H1 (cell line): Measurements from ENCODE around the gene MRPL28. TPM values are rescaled to one million over a fixed set of nuclear protein-coding genes. Genes with fewer than 3 reads are reported as not detected.

Experiments used
- CTCF ChIA-PET: fragments of 300-600 bp; sonication (Branson Sonifier 250); formaldehyde crosslinking; loops from one replicate; lab custom pipeline; 2021; ENCODE audit not compliant: partially characterized antibody; lab: Charles Lee
- POLR2A ChIA-PET: fragments of 300-600 bp; sonication (Branson Sonifier 250); formaldehyde crosslinking; loops from one replicate; lab custom pipeline; 2021; ENCODE audit warnings: inconsistent platforms; ENCODE audit not compliant: partially characterized antibody; lab: Charles Lee
- DNase-seq, 2 experiments: peaks; one replicate each; pipeline versions ENCODE4 v3.0.0 to v3.0.0-alpha.2; 2010 to 2022; ENCODE audit warnings: low spot score in 2 of 2, low read depth in 1 of 2, mixed read lengths in 1 of 2
- FAIRE-seq: peaks from 2 replicates; lab custom pipeline; 2011; peaks lifted over from hg19 to GRCh38; lab: Jason Lieb, UNC
- H2AFZ ChIP-seq: 2 replicates; pipeline ENCODE4 v1.8.1; 2012; ENCODE audit warnings: low read length, inconsistent platforms
- H2AK5ac ChIP-seq: 2 replicates; pipeline ENCODE4 v1.6.1; 2013; ENCODE audit warnings: low read depth, low read length
- H2BK120ac ChIP-seq: replicated peaks from 2 replicates; pipeline ENCODE3; 2013; ENCODE audit warnings: low read depth, low read length, inconsistent platforms
- H2BK12ac ChIP-seq: 2 replicates; pipeline ENCODE4 v1.6.1; 2013; ENCODE audit warnings: low read depth, low read length
- H2BK15ac ChIP-seq: 2 replicates; pipeline ENCODE4 v1.6.1; 2013; ENCODE audit warnings: low read length
- H2BK20ac ChIP-seq: 2 replicates; pipeline ENCODE4 v1.6.1; 2013; ENCODE audit warnings: low read length
- H2BK5ac ChIP-seq: 2 replicates; pipeline ENCODE4 v1.6.1; 2013; ENCODE audit warnings: low read depth, low read length
- H3K14ac ChIP-seq: 2 replicates; pipeline ENCODE4 v1.6.1; 2013; ENCODE audit warnings: inconsistent platforms; ENCODE audit not compliant: insufficient read length
- H3K18ac ChIP-seq: 2 replicates; pipeline ENCODE4 v1.6.1; 2013; ENCODE audit warnings: low read length; ENCODE audit errors: extremely low read depth
- H3K23ac ChIP-seq: 2 replicates; pipeline ENCODE4 v1.6.1; 2013; ENCODE audit warnings: inconsistent platforms; ENCODE audit not compliant: insufficient read length
- H3K23me2 ChIP-seq: 2 replicates; pipeline ENCODE4 v1.6.1; 2013; ENCODE audit warnings: low read depth, low read length
- H3K27ac ChIP-seq: 2 replicates; pipeline ENCODE4 v1.6.1; 2011; ENCODE audit warnings: low read depth, low read length, inconsistent platforms
- H3K27me3 ChIP-seq, 4 experiments: replicated peaks in 1 of 4; 1 replicate in 1 of 4; 2 replicates in 3 of 4; pipeline versions ENCODE4 v1.6.1 to v1.8.1; 2011 to 2013; ENCODE audit warnings: low read length in 3 of 4, mild to moderate bottlenecking in 3 of 4, inconsistent platforms in 2 of 4, mixed read lengths in 2 of 4, moderate library complexity in 1 of 4; ENCODE audit not compliant: control insufficient read depth in 3 of 4, insufficient read depth in 3 of 4; ENCODE audit errors: extremely low read depth in 1 of 4
- H3K36me3 ChIP-seq, 4 experiments: 2 replicates each; pipeline versions ENCODE4 v1.6.1 to v1.8.1; 2011 to 2013; ENCODE audit warnings: mild to moderate bottlenecking in 4 of 4, low read length in 3 of 4, moderate library complexity in 2 of 4, control low read depth in 1 of 4, inconsistent platforms in 1 of 4; ENCODE audit not compliant: insufficient read depth in 4 of 4, control insufficient read depth in 2 of 4
- H3K4ac ChIP-seq: replicated peaks from 2 replicates; pipeline ENCODE3; 2013; ENCODE audit warnings: low read length, low read depth, mixed read lengths, inconsistent platforms; ENCODE audit not compliant: insufficient read length
- H3K4me1 ChIP-seq, 4 experiments: replicated peaks in 1 of 4; 1 replicate in 1 of 4; 2 replicates in 3 of 4; pipeline versions ENCODE4 v1.6.1 to v1.8.1; 2011 to 2013; ENCODE audit warnings: low read length in 3 of 4, inconsistent platforms in 2 of 4, mixed read lengths in 1 of 4; ENCODE audit not compliant: insufficient read depth in 4 of 4, control insufficient read depth in 3 of 4
- H3K4me2 ChIP-seq, 2 experiments: 2 replicates each; pipeline versions ENCODE4 v1.6.1 to v1.8.1; 2011 to 2013; ENCODE audit warnings: low read depth in 2 of 2, low read length in 2 of 2, control low read depth in 1 of 2, inconsistent platforms in 1 of 2, mild to moderate bottlenecking in 1 of 2; ENCODE audit not compliant: insufficient read depth in 1 of 2
- H3K4me3 ChIP-seq, 4 experiments: fragments of 200-600, 300-600 bp in 1 of 4; sonication (generic), shearing (Covaris generic), sonication (Bioruptor Twin) in 1 of 4; 2 replicates each; pipeline versions ENCODE4 v1.5.1 to v1.8.1; 2011 to 2016; ENCODE audit warnings: low read length in 4 of 4, low read depth in 3 of 4, control low read depth in 2 of 4, inconsistent platforms in 2 of 4, mild to moderate bottlenecking in 2 of 4, mixed read lengths in 1 of 4, moderate library complexity in 1 of 4; ENCODE audit not compliant: insufficient read depth in 2 of 4; ENCODE audit errors: extremely low read depth in 1 of 4
- H3K56ac ChIP-seq: replicated peaks from 2 replicates; pipeline ENCODE3; 2013; ENCODE audit warnings: low read depth, mild to moderate bottlenecking, mixed read lengths, low read length, inconsistent platforms; ENCODE audit not compliant: insufficient read length
- H3K79me1 ChIP-seq: 2 replicates; pipeline ENCODE4 v1.6.1; 2013; ENCODE audit warnings: low read depth, low read length, control low read depth
- H3K79me2 ChIP-seq, 2 experiments: 2 replicates each; pipeline versions ENCODE4 v1.6.1 to v1.8.1; 2012 to 2013; ENCODE audit warnings: low read length in 2 of 2, mild to moderate bottlenecking in 2 of 2, inconsistent platforms in 1 of 2; ENCODE audit not compliant: insufficient read depth in 2 of 2, control insufficient read depth in 1 of 2
- H3K9ac ChIP-seq, 4 experiments: replicated peaks in 1 of 4; 1 replicate in 1 of 4; 2 replicates in 3 of 4; pipeline versions ENCODE4 v1.6.1 to v1.8.1; 2011 to 2013; ENCODE audit warnings: low read depth in 3 of 4, low read length in 3 of 4, control low read depth in 2 of 4, mild to moderate bottlenecking in 2 of 4, moderate library complexity in 2 of 4, inconsistent platforms in 1 of 4; ENCODE audit errors: extremely low read depth in 1 of 4
- H3K9me3 ChIP-seq, 2 experiments: 2 replicates each; pipeline versions ENCODE4 v1.6.1 to v1.8.1; 2012 to 2013; ENCODE audit warnings: mild to moderate bottlenecking in 2 of 2, moderate library complexity in 2 of 2, control low read depth in 1 of 2, inconsistent platforms in 1 of 2, low read depth in 1 of 2, low read length in 1 of 2, mixed read lengths in 1 of 2; ENCODE audit not compliant: insufficient read depth in 2 of 2
- H4K20me1 ChIP-seq, 2 experiments: replicated peaks in 1 of 2; 2 replicates each; pipeline versions ENCODE3 to v1.8.1; 2011 to 2013; ENCODE audit warnings: inconsistent platforms in 2 of 2, low read length in 2 of 2, mild to moderate bottlenecking in 1 of 2; ENCODE audit not compliant: insufficient read depth in 2 of 2, control insufficient read depth in 1 of 2
- H4K5ac ChIP-seq: 2 replicates; pipeline ENCODE4 v1.6.1; 2013; ENCODE audit warnings: low read length, low read depth, mixed read lengths, inconsistent platforms; ENCODE audit not compliant: insufficient read length
- H4K8ac ChIP-seq: 2 replicates; pipeline ENCODE4 v1.8.0; 2013; ENCODE audit warnings: mild to moderate bottlenecking, moderate library complexity, low read length, inconsistent platforms; ENCODE audit not compliant: insufficient read depth; ENCODE audit errors: extremely low read depth
- H4K91ac ChIP-seq: replicated peaks from 2 replicates; pipeline ENCODE3; 2013; ENCODE audit warnings: low read length, mixed read lengths, inconsistent platforms; ENCODE audit not compliant: insufficient read length
- ASH2L ChIP-seq: fragments of 200-600, 300-600 bp; sonication (generic); IDR thresholded peaks from one replicate; pipeline ENCODE4 v1.7.1; 2017; ENCODE audit warnings: low read length
- BCL11A ChIP-seq, 2 experiments: IDR thresholded peaks; one replicate each; pipeline ENCODE4 v1.6.1; 2011; ENCODE audit warnings: low read depth in 2 of 2, low read length in 2 of 2, mild to moderate bottlenecking in 2 of 2
- BRCA1 ChIP-seq: IDR thresholded peaks from 2 replicates; pipeline ENCODE4 v1.6.1; 2012; ENCODE audit warnings: low read depth, low read length, improper control_type of control experiment
- FOSL1 ChIP-seq: IDR thresholded peaks from 2 replicates; pipeline ENCODE4 v1.6.1; 2011; ENCODE audit warnings: mild to moderate bottlenecking, low read depth, low read length, moderate library complexity; ENCODE audit not compliant: insufficient read depth
- HDAC2 ChIP-seq, 2 experiments: fragments of 300-600 bp in 1 of 2; sonication (generic) in 1 of 2; IDR thresholded peaks; 2 replicates each; pipeline ENCODE4 v1.6.1; 2011 to 2012; ENCODE audit warnings: low read depth in 2 of 2, low read length in 2 of 2, mild to moderate bottlenecking in 2 of 2, moderate library complexity in 2 of 2, borderline replicate concordance in 1 of 2, inconsistent platforms in 1 of 2
- HDAC6 ChIP-seq: IDR thresholded peaks from one replicate; pipeline ENCODE4 v1.7.1; 2012; ENCODE audit warnings: low read depth, mild to moderate bottlenecking, inconsistent platforms, low read length, moderate library complexity
- KDM5A ChIP-seq: fragments of 200-600 bp; IDR thresholded peaks from 2 replicates; pipeline ENCODE4 v1.7.1; 2012; ENCODE audit warnings: mild to moderate bottlenecking, low read length, inconsistent platforms, mixed read lengths
- POLR2AphosphoS5 ChIP-seq: IDR thresholded peaks from 2 replicates; pipeline ENCODE4 v1.6.1; 2011; ENCODE audit warnings: low read depth, low read length
- SP1 ChIP-seq: IDR thresholded peaks from 2 replicates; pipeline ENCODE4 v1.6.1; 2011; ENCODE audit warnings: low read depth, low read length
- WGBS, 2 experiments: shearing (Covaris generic) in 1 of 2; methylation state at CpG; one replicate each; pipeline versions ENCODE4 v1.1.6 to v1.1.7; 2013 to 2015; ENCODE audit warnings: low lambda C conversion rate in 2 of 2, mixed read lengths in 2 of 2, inconsistent platforms in 1 of 2, low coverage in 1 of 2, missing lambda C conversion rate in 1 of 2; ENCODE audit not compliant: insufficient replicate concordance in 2 of 2, insufficient coverage in 1 of 2, insufficient read length in 1 of 2; ENCODE audit errors: extremely low coverage in 1 of 2, missing lambda C conversion rate in 1 of 2; 5-methylcytosine and 5-hydroxymethylcytosine counted together
- polyA plus RNA-seq, 7 experiments: library from polyadenylated mRNA; depleted of rRNA in 3 of 7; stranded (reverse) in 5 of 7; unstranded in 2 of 7; fragments of >200 nt in 5 of 7; fragments of 200-250 nt in 2 of 7; gene quantifications; 1 replicate in 5 of 7; 2 replicates in 1 of 7; 4 replicates in 1 of 7; pipeline versions ENCODE4 v1.2.1 to v1.2.3, GENCODE V29; 2011 to 2013; ENCODE audit warnings: missing spikeins in 2 of 7, mixed read lengths in 2 of 7
- total RNA-seq: library from RNA; stranded (reverse); fragmentation: NEBNext Ultra II Directional; extraction: Animal tissue kit (Norgen Biotek cat#: 25700); gene quantifications from 2 replicates; pipeline ENCODE4 v1.2.1, GENCODE V29; 2021

MRPL28 gene
- total and polyA plus RNA-seq, 2 of the 8 experiments (the other 6 are each of a cell fraction or from before 2014, with no cell fraction given) = 88.9 to 188 TPM

- POLR2A ChIA-PET = interaction anchor here (0.5 to 2.2 kb wide), 9 partner anchors 9 to 48 kb away, joined by 3 to 10 read pairs (median 6); partner anchors contain the start of gene DECR2
- CTCF ChIA-PET = interaction anchor here (0.7 to 1.2 kb wide), 3 partner anchors 9 to 77 kb away, joined by 3 read pairs; no protein-coding TSS in a partner anchor
These were observed 40.3 kb upstream of the MRPL28 start for GRCh38 chr16:410516-411178.

More at GRCh38 chr16:410516-411178, 40.3 kb upstream of the MRPL28 start:
- Histone ChIP-seq H3K18ac (no peak overlapping the region), H4K8ac (no peak overlapping the region), H3K4me3 (no peak overlapping the region), H3K23ac (no peak overlapping the region), H4K5ac (no peak overlapping the region), H4K91ac (no peak overlapping the region), H2AK5ac (no peak overlapping the region), H2BK5ac (no peak overlapping the region), H2BK15ac (no peak overlapping the region), H3K27ac (no peak overlapping the region), H3K14ac (no peak overlapping the region), H3K23me2 (no peaks in the 10 kb centered on the region), H3K79me2 (no peaks in the 10 kb centered on the region), H2AFZ (no peak overlapping the region), H2BK20ac (no peak overlapping the region), H3K9me3 (no peaks in the 10 kb centered on the region), H3K79me1 (no peaks in the 10 kb centered on the region), H3K4me1 (no peaks in the 10 kb centered on the region), H4K20me1 (peaks cover 0 to 1% of the 10 kb centered on the region in 2 experiments), H3K56ac (no peak overlapping the region), H3K9ac (no peak overlapping the region)
- DNase-seq = no peak
- 94% methylated on average over 22 of the region's 36 CpGs; no CpG with 5 or more reads in 1 of the 2 experiments for WGBS, 2 experiments
- no peak for FAIRE-seq
- TF ChIP-seq BCL11A (IDR thresholded peaks at IDR 0.05; ENCODE audit: low read depth in 2 of 2, low read length in 2 of 2) (no peak), HDAC6 (no peak), ASH2L (no peak), BRCA1 (no peak), POLR2AphosphoS5 (no peak), SP1 (no peak), KDM5A (no peak), FOSL1 (no peak), HDAC2 (IDR thresholded peaks at IDR 0.05; ENCODE audit: borderline replicate concordance in 1 of 2, low read depth in 2 of 2, low read length in 2 of 2) (no peak)
- TF ChIP-seq, all 59 proteins: peak for 0
- H2BK12ac ChIP-seq = no peak overlapping the region
- no peak overlapping the region for H2BK120ac ChIP-seq
- H3K27me3 ChIP-seq = no peaks in the 10 kb centered on the region
- H3K36me3 ChIP-seq = peaks cover 0 to 3% (median 1%) of the 10 kb centered on the region in 4 experiments; a peak in 2 of 8 replicates
- H3K4me2 ChIP-seq = no peak overlapping the region
- no peak overlapping the region for H3K4ac ChIP-seq
